Stimulated activated naive CD8-positive, alpha-beta T cell treated with anti-CD3 and anti-CD28 coated beads, Interleukin-15, Interleukin-2, amounts not matched to agents 100 ng/mL and 50 ng/mL, for 24 hours (primary cell): ENCODE data around the gene PLCL2.
"Not testable (repeated sequence)": the region's sequence is repeated elsewhere in the genome, so short reads cannot be mapped to it uniquely, and the experiment has no call there.

Experiments used
- H3K27ac Mint-ChIP-seq: one replicate; pipeline ENCODE4 v1.8.0; 2021; ENCODE audit warnings: mild to moderate bottlenecking, mixed read lengths
- H3K27me3 Mint-ChIP-seq: one replicate; pipeline ENCODE4 v1.8.0; 2021; ENCODE audit warnings: mixed read lengths
- H3K36me3 Mint-ChIP-seq: one replicate; pipeline ENCODE4 v1.8.0; 2021; ENCODE audit warnings: low read depth, mixed read lengths
- H3K4me1 Mint-ChIP-seq: one replicate; pipeline ENCODE4 v1.8.0; 2021; ENCODE audit warnings: low read depth, mixed read lengths
- H3K4me3 Mint-ChIP-seq: one replicate; pipeline ENCODE4 v1.8.0; 2021; ENCODE audit warnings: mild to moderate bottlenecking, mixed read lengths
- H3K9me3 Mint-ChIP-seq: one replicate; pipeline ENCODE4 v1.8.0; 2021; ENCODE audit warnings: mixed read lengths

Gene PLCL2

DNA sequence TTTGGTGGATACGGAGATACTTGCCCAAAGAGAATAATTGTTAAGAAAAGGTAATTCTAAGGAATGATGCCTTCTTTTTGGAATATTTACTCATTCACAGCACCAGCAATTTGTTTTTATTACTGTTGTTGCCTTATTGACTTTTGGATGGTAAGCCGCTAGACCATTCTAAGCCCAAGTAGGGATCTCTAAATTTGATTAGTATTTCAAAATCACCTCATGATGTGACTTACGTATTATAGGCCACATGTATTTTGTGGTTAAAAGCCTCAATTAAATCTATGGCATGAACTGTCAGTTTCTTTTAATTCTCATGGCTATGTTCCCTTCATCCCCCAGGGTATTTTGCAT is 94.1 kb downstream of the PLCL2 start:
- no peak overlapping the region for H3K27ac Mint-ChIP-seq
- H3K4me1 Mint-ChIP-seq, result peaks cover 60% of the 10 kb centered on the region
- no peaks in the 10 kb centered on the region for H3K9me3 Mint-ChIP-seq

GRCh38 chr3:16979769-16980515 is 95.2 kb downstream of the PLCL2 start:
- H3K36me3 Mint-ChIP-seq, H3K4me3 Mint-ChIP-seq, H3K9me3 Mint-ChIP-seq, H3K27ac Mint-ChIP-seq, H3K27me3 Mint-ChIP-seq: not testable (repeated sequence)
- H3K4me1 Mint-ChIP-seq, result peaks cover 49% of the 10 kb centered on the region

More for the DNA sequence above, 94.1 kb downstream of the PLCL2 start:
- H3K27me3 Mint-ChIP-seq, result no peaks in the 10 kb centered on the region
- H3K4me3 Mint-ChIP-seq, result no peak overlapping the region
- H3K36me3 Mint-ChIP-seq, result peaks cover 5% of the 10 kb centered on the region

DNA sequence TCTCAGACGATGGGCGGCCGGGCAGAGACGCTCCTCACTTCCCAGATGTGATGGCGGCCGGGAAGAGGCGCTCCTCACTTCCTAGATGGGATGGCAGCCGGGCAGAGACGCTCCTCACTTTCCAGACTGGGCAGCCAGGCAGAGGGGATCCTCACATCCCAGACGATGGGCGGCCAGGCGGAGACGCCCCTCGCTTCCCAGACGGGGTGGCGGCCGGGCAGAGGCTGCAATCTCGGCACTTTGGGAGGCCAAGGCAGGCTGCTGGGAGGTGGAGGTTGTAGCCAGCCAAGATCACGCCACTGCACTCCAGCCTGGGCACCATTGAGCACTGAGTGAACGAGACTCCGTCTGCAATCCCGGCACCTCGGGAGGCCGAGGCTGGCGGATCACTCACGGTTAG is 95.8 kb downstream of the PLCL2 start:
- not testable (repeated sequence) for H3K27me3 Mint-ChIP-seq, H3K27ac Mint-ChIP-seq, H3K36me3 Mint-ChIP-seq, H3K4me3 Mint-ChIP-seq, H3K9me3 Mint-ChIP-seq
- H3K4me1 Mint-ChIP-seq, result peaks cover 49% of the 10 kb centered on the region

- H3K4me1 Mint-ChIP-seq, result peaks cover 45% of the 10 kb centered on the region
- H3K27me3 Mint-ChIP-seq, result no peaks in the 10 kb centered on the region
- H3K9me3 Mint-ChIP-seq, result no peaks in the 10 kb centered on the region
- H3K36me3 Mint-ChIP-seq, result peaks cover 5% of the 10 kb centered on the region
- no peak overlapping the region for H3K27ac Mint-ChIP-seq
- no peak overlapping the region for H3K4me3 Mint-ChIP-seq
Measured at GRCh38 chr3:16982460-16982859, 97.7 kb downstream of the PLCL2 start.

- Mint-ChIP-seq H3K27ac (no peak overlapping the region), H3K9me3 (no peaks in the 10 kb centered on the region), H3K4me1 (peaks cover 55% of the 10 kb centered on the region), H3K4me3 (no peak overlapping the region), H3K27me3 (no peaks in the 10 kb centered on the region), H3K36me3 (peaks cover 5% of the 10 kb centered on the region)
Measured at GRCh38 chr3:16985608-16986007, 100.9 kb downstream of the PLCL2 start.

DNA sequence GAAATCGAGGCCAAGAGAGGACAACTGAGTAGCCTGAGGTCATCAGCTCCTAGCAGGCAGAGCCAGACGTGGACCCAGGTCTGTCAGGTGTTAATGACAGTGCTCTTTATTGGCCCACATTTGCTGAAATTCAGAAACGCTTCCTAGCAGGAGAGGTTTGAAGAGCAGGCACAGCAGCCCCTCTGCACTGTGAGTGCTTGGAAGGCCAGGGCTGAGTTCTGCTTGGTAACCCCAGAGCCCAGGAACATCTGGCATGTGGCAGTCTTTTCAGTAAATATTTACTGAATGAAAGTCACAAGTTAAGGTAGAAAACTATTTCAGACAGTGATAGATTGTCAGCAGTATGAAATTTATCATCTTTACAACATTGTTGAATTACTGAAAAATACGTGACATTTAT is 102.4 kb downstream of the PLCL2 start:
- Mint-ChIP-seq H3K27ac (no peak overlapping the region), H3K27me3 (no peaks in the 10 kb centered on the region)

DNA sequence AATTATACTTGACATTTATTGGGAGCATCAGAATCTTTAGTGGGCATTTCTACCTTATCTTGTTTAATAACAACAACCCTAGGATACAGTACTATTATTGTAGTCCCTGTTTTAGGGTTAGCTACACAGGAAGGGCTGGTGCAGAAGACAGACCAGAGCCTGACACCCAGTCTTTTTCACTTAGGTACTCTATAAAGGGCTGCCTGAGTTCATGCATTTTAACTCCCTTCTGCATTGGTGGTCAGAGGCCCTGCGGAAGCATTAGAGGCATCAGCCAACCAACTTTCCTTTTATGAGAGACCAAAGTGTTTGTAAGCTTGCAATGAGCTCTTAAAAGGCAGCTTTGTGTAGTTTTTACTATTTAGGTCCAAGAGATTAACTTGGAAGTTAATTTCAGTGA is 105.4 kb downstream of the PLCL2 start:
- no peaks in the 10 kb centered on the region for H3K9me3 Mint-ChIP-seq
- H3K27me3 Mint-ChIP-seq, result no peaks in the 10 kb centered on the region
- no peaks in the 10 kb centered on the region for H3K36me3 Mint-ChIP-seq
- H3K27ac Mint-ChIP-seq, result no peak overlapping the region
- H3K4me3 Mint-ChIP-seq, result no peak overlapping the region
- H3K4me1 Mint-ChIP-seq, result peaks cover 82% of the 10 kb centered on the region

More for the DNA sequence above, 102.4 kb downstream of the PLCL2 start:
- Mint-ChIP-seq H3K9me3 (no peaks in the 10 kb centered on the region), H3K36me3 (no peaks in the 10 kb centered on the region), H3K4me1 (peaks cover 56% of the 10 kb centered on the region), H3K4me3 (no peak overlapping the region)

DNA sequence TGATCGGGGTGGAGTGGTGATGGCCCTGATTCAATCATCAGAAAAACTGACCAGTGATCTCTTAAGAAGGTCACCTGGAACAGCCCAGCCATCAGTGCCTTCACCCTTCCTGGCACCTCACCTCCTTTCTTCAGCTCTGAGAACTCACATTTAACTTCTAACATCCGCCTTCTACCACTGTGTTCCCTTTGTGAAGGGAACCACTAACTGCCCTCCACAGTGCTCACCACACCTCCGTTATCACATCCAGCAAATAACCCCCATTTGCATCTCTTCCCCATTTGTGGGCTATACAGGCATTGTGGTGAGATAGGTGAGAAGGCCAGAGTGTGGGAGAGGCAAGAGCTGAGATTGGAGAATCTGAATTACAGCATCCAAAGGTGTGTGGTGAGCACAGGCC is 107.4 kb downstream of the PLCL2 start:
- H3K27ac Mint-ChIP-seq, result peak overlapping the region; percentile 1
- H3K4me1 Mint-ChIP-seq, result peaks cover 84% of the 10 kb centered on the region
- no peaks in the 10 kb centered on the region for H3K36me3 Mint-ChIP-seq
- H3K9me3 Mint-ChIP-seq, result no peaks in the 10 kb centered on the region
- H3K27me3 Mint-ChIP-seq, result no peaks in the 10 kb centered on the region
- no peak overlapping the region for H3K4me3 Mint-ChIP-seq

- Mint-ChIP-seq H3K27ac (no peak overlapping the region), H3K36me3 (no peaks in the 10 kb centered on the region), H3K27me3 (no peaks in the 10 kb centered on the region), H3K4me1 (peaks cover 90% of the 10 kb centered on the region), H3K4me3 (no peak overlapping the region), H3K9me3 (no peaks in the 10 kb centered on the region)
Measured at GRCh38 chr3:16993227-16993626, 108.5 kb downstream of the PLCL2 start.

DNA sequence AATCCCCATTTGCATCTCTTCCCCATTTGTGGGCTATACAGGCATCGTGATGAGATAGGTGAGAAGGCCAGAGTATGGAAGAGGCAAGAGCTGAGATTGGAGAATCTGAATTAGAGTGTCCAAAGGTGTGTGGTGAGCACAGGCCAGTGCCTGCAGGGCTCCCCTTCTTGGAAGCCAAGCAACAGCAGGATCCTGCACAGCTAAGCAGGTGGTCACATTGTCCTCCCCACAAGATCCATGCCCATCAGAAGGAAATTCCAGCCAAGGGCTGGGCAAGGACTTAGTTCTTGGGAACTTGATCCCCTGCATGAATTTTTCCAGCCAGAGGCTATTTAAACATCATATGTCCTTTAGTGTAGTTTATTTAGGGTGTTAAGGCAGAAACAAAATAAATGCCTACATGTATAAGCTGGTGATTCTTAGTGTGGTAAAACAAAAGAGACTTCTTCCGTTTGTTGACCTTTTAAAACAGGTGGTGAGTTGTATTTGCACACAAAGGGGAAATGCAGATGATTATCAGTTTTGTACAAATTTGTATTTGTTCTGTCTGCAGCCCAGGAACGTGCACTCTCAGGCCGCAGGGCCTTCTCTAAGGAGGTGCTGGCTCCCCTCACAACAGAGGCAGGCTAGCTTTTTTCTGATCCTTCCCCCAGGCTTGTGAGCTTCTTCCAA is 110.2 kb downstream of the PLCL2 start:
- H3K27ac Mint-ChIP-seq, result peak overlapping the region; percentile 9
- no peaks in the 10 kb centered on the region for H3K36me3 Mint-ChIP-seq
- H3K4me1 Mint-ChIP-seq, result peaks cover 91% of the 10 kb centered on the region
- H3K27me3 Mint-ChIP-seq, result no peaks in the 10 kb centered on the region
- no peak overlapping the region for H3K4me3 Mint-ChIP-seq
- H3K9me3 Mint-ChIP-seq, result no peaks in the 10 kb centered on the region

DNA sequence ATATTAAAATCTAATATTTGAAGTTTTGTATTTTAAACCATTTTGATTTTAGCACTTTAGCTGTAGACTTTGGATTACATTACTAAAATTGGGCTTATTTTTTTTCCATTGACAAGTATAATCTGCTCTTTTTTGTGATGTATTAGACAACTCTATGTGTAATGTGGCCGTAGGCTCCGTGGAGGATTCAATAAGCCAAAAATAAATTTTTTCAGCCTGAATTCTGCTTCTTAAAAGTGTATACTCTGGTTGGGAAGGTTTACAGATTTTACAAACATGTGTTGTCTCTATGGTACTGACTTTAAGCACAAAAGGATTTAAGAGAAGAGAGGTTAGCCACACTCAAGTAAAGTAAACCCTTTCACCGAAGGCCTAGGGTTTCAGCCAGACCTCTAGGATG is 110.8 kb downstream of the PLCL2 start:
- Mint-ChIP-seq H3K27ac (peak overlapping the region; percentile 79), H3K4me3 (no peak overlapping the region), H3K9me3 (peaks cover 3% of the 10 kb centered on the region), H3K27me3 (no peaks in the 10 kb centered on the region), H3K4me1 (peaks cover 90% of the 10 kb centered on the region), H3K36me3 (no peaks in the 10 kb centered on the region)

DNA sequence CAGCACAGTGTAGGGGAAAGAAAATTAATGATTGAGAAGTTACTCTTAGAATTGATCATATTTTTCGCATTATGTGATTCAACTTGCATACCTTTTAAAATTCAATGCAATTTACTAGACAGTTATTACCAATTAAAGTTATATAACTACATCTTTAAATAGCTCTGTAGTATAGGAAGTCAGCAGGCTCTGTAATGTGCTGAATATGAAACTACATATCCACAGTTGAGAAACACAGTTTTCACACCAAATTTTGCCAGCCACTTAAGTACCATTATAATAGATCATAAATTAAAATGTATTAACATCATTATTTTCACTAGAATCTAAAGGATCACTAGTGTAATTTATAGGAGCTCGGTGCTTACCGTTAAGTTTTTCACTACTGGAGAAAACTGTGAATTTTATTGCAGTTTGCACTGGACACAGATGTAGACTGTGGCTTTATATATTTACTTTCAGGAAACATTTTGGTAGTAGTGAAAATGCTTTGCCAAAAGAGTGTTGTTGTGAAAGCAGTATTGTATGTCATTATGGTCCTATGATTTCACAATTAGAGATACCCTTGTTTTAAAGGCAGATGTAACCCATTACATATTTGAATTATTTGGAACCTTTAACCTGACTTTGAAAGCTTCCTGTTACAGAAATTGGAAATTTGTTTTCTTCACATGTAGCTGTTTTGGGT is 113.6 kb downstream of the PLCL2 start:
- H3K4me3 Mint-ChIP-seq, result no peak overlapping the region
- H3K27ac Mint-ChIP-seq, result no peak overlapping the region
- no peaks in the 10 kb centered on the region for H3K36me3 Mint-ChIP-seq
- H3K4me1 Mint-ChIP-seq, result peaks cover 79% of the 10 kb centered on the region
- peaks cover 3% of the 10 kb centered on the region for H3K9me3 Mint-ChIP-seq
- no peaks in the 10 kb centered on the region for H3K27me3 Mint-ChIP-seq

DNA sequence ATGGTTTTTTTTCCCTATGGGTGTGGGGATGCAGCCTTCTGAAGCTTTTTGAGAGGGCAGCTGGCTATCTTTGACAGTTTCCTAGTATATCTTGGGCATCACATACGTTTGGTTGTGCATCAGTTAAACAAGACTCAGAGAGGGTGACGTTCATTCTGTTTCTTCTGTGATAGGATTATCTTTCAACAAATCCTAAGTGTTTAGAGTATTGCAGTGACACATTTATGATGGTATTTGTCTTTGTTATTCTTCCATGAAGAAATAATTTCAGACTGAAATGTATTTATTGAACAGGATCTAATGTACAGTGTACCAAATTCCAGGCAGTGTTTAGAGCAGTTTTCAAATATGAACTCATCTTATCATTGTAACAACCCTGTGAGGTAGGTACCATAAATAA is 114.4 kb downstream of the PLCL2 start:
- Mint-ChIP-seq H3K27ac (no peak overlapping the region), H3K9me3 (peaks cover 3% of the 10 kb centered on the region), H3K36me3 (no peaks in the 10 kb centered on the region), H3K4me3 (no peak overlapping the region), H3K4me1 (peaks cover 79% of the 10 kb centered on the region), H3K27me3 (no peaks in the 10 kb centered on the region)

GRCh38 chr3:16999871-17000270 is 115.1 kb downstream of the PLCL2 start:
- H3K4me3 Mint-ChIP-seq, result no peak overlapping the region
- no peaks in the 10 kb centered on the region for H3K36me3 Mint-ChIP-seq
- no peaks in the 10 kb centered on the region for H3K27me3 Mint-ChIP-seq
- peaks cover 3% of the 10 kb centered on the region for H3K9me3 Mint-ChIP-seq
- H3K27ac Mint-ChIP-seq, result no peak overlapping the region
- peaks cover 79% of the 10 kb centered on the region for H3K4me1 Mint-ChIP-seq

DNA sequence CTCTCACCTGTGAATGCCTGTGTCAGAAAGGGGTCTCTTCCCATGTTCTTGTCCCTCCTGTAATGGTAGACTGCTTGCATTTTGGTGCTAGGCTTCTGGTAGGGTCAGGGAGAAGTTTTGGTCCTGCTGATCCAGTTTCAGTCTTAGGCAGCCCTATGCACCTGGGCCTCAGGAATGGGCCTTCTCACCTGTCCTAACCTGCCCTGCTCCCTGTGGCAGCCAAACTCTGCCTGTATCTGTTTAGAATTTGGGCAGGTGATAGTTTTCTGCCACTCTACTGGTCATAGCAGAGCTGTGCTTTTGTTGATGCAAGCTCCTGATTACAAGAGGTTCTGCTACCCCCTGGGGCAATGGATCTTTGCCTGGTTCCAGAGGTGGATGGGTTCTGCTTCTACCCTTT is 118.7 kb downstream of the PLCL2 start:
- peaks cover 3% of the 10 kb centered on the region for H3K9me3 Mint-ChIP-seq
- H3K4me3 Mint-ChIP-seq, result no peak overlapping the region
- no peaks in the 10 kb centered on the region for H3K27me3 Mint-ChIP-seq
- no peaks in the 10 kb centered on the region for H3K36me3 Mint-ChIP-seq
- H3K4me1 Mint-ChIP-seq, result peaks cover 74% of the 10 kb centered on the region
- H3K27ac Mint-ChIP-seq, result no peak overlapping the region
